Natural killer cell (primary cell): ENCODE data around the gene BCL2L13. TPM values are rescaled to one million over a fixed set of nuclear protein-coding genes. Genes with fewer than 3 reads are reported as not detected.

Source experiments
- ATAC-seq, 3 donors: fragments of 150-1000 bp in 2 of 3; fragments of 200-7000 bp in 1 of 3; cut with Tn5 transposase; 1 replicate in 1 of 3; 2 replicates in 2 of 3; pipeline ENCODE4 v1.10.0; 2021; ENCODE audit warnings: mild to moderate bottlenecking in 2 of 3, moderate library complexity in 2 of 3
- DNase-seq, 2 donors: peaks; one replicate each; pipeline versions ENCODE4 v3.0.0 to v3.0.0-alpha.2; 2013 to 2021; ENCODE audit warnings: mixed read lengths in 1 of 2
- H3K27ac ChIP-seq: one replicate; pipeline ENCODE4 v1.5.1; 2013; ENCODE audit warnings: mild to moderate bottlenecking, low read length
- H3K27me3 ChIP-seq: one replicate; pipeline ENCODE4 v1.6.1; 2013; ENCODE audit warnings: low read length; ENCODE audit not compliant: control insufficient read depth, insufficient read depth
- H3K36me3 ChIP-seq: one replicate; pipeline ENCODE4 v1.6.1; 2013; ENCODE audit warnings: low read length; ENCODE audit not compliant: control insufficient read depth, insufficient read depth
- H3K4me1 ChIP-seq: one replicate; pipeline ENCODE4 v1.6.1; 2013; ENCODE audit warnings: low read length; ENCODE audit not compliant: control insufficient read depth, insufficient read depth
- H3K4me3 ChIP-seq: one replicate; pipeline ENCODE4 v1.5.1; 2013; ENCODE audit warnings: low read length
- H3K9me3 ChIP-seq: one replicate; pipeline ENCODE4 v1.6.1; 2013; ENCODE audit warnings: low read length; ENCODE audit not compliant: control insufficient read depth, insufficient read depth
- H3K27ac Mint-ChIP-seq, 2 donors: one replicate each; pipeline ENCODE4 v1.8.0; 2022; ENCODE audit warnings: mild to moderate bottlenecking in 2 of 2, mixed read lengths in 2 of 2, moderate library complexity in 1 of 2
- H3K27me3 Mint-ChIP-seq, 2 donors: one replicate each; pipeline ENCODE4 v1.8.0; 2022; ENCODE audit warnings: low read depth in 2 of 2, mixed read lengths in 2 of 2
- H3K36me3 Mint-ChIP-seq: one replicate; pipeline ENCODE4 v1.8.0; 2022; ENCODE audit warnings: mixed read lengths
- H3K4me1 Mint-ChIP-seq, 2 donors: one replicate each; pipeline ENCODE4 v1.8.0; 2022; ENCODE audit warnings: mixed read lengths in 2 of 2
- H3K4me3 Mint-ChIP-seq: one replicate; pipeline ENCODE4 v1.8.0; 2022; ENCODE audit warnings: mild to moderate bottlenecking, moderate library complexity, mixed read lengths
- H3K9me3 Mint-ChIP-seq, 2 donors: one replicate each; pipeline ENCODE4 v1.8.0; 2022; ENCODE audit warnings: mixed read lengths in 2 of 2
- CTCF ChIP-seq: fragments of 200-600 bp; IDR thresholded peaks from one replicate; pipeline ENCODE4 v1.8.0; 2022; ENCODE audit warnings: antibody characterized with exemption
- WGBS: methylation state at CpG from one replicate; pipeline ENCODE4 v1.1.7; 2013; ENCODE audit warnings: missing lambda C conversion rate; ENCODE audit not compliant: insufficient coverage; 5-methylcytosine and 5-hydroxymethylcytosine counted together
- intact Hi-C: fragments of 100-400 bp; cut with micrococcal nuclease; formaldehyde crosslinking; loops from one replicate; pipeline ENCODE4 v1.14.2; 2022
- total RNA-seq, 4 donors: library from RNA; stranded (reverse); fragments of 120-200 nt in 1 of 4; gene quantifications; one replicate each; pipeline versions ENCODE4 v1.2.3 to v1.2.4, GENCODE V29; 2013 to 2022

Gene BCL2L13
- total RNA-seq, 3 donors from 2014 or later (not counting 1 experiment from before 2014, with no cell fraction given): 19.1 to 28.7 (median 23.3) TPM

- Mint-ChIP-seq H3K9me3 (no peaks in the 10 kb centered on the region), H3K4me3 (peak overlapping the region; percentile 98), H3K27ac (peak overlapping the region; percentile 98 to 99), H3K36me3 (no peaks in the 10 kb centered on the region), H3K27me3 (no peaks in the 10 kb centered on the region), H3K4me1 (peaks cover 67 to 70% of the 10 kb centered on the region in 2 donors)
- Histone ChIP-seq H3K27ac (peak overlapping the region; percentile 99), H3K27me3 (no peaks in the 10 kb centered on the region), H3K9me3 (no peaks in the 10 kb centered on the region), H3K36me3 (no peaks in the 10 kb centered on the region), H3K4me1 (peaks cover 83% of the 10 kb centered on the region), H3K4me3 (no peak overlapping the region)
- intact Hi-C loops: loop anchor here (10.0 kb wide), 1 partner anchor 694 kb away; the partner anchor contains the start of gene IL17RA
- ATAC-seq (no peak), DNase-seq (no peak)
- no peak for TF ChIP-seq CTCF
- WGBS: 94% methylated on average over 21 of the region's 23 CpGs
These were observed 139.9 kb downstream of the BCL2L13 start for GRCh38 chr22:17778412-17778976.

- no peak for ATAC-seq
- Mint-ChIP-seq H3K36me3 (no peaks in the 10 kb centered on the region), H3K27ac (peak overlapping the region; percentile 98 to 99), H3K9me3 (no peaks in the 10 kb centered on the region), H3K27me3 (no peaks in the 10 kb centered on the region), H3K4me1 (peaks cover 65 to 68% of the 10 kb centered on the region in 2 donors), H3K4me3 (peak overlapping the region; percentile 98)
- Histone ChIP-seq H3K27me3 (no peaks in the 10 kb centered on the region), H3K4me1 (peaks cover 79% of the 10 kb centered on the region), H3K4me3 (no peak overlapping the region), H3K9me3 (no peaks in the 10 kb centered on the region), H3K36me3 (no peaks in the 10 kb centered on the region), H3K27ac (no peak overlapping the region)
- WGBS: 66% methylated on average over 27 of the region's 27 CpGs
- no peak for TF ChIP-seq CTCF
- intact Hi-C loops: loop anchor here (10.0 kb wide), 1 partner anchor 695 kb away; the partner anchor contains the start of gene IL17RA
- no peak for DNase-seq
These were observed 140.9 kb downstream of the BCL2L13 start for GRCh38 chr22:17779286-17780115.

GRCh38 chr22:17780116-17780740 lies 141.7 kb downstream of the BCL2L13 start:
- no peaks in the 10 kb centered on the region for H3K36me3 Mint-ChIP-seq
- DNase-seq (peak in 1 of 2 donors; percentile 34), ATAC-seq (no peak)
- Histone ChIP-seq H3K27ac (no peak overlapping the region), H3K4me1 (peaks cover 77% of the 10 kb centered on the region), H3K9me3 (no peaks in the 10 kb centered on the region), H3K36me3 (no peaks in the 10 kb centered on the region), H3K27me3 (no peaks in the 10 kb centered on the region), H3K4me3 (no peak overlapping the region)
- no peaks in the 10 kb centered on the region for H3K27me3 Mint-ChIP-seq
- no peaks in the 10 kb centered on the region for H3K9me3 Mint-ChIP-seq
- peaks cover 62 to 65% of the 10 kb centered on the region in 2 donors for H3K4me1 Mint-ChIP-seq
- intact Hi-C loops: no loop called here
- peak overlapping the region; percentile 98 to 99 for H3K27ac Mint-ChIP-seq
- TF ChIP-seq CTCF: no peak
- H3K4me3 Mint-ChIP-seq: no peak overlapping the region
- 65% methylated on average over 19 of the region's 19 CpGs for WGBS

Other genes starting within 250 kb of the BCL2L13 start
- gene SLC25A18, start 75.3 kb upstream of the BCL2L13 start, total RNA-seq: not detected
- gene ATP6V1E1, start 10.0 kb upstream of the BCL2L13 start, total RNA-seq: 10 to 100 TPM; 75.8 to 79.8 (median 76.4) TPM
- 10 to 100 TPM; 40.9 to 42.4 (median 42.3) TPM for gene BID, start 135.7 kb downstream of the BCL2L13 start, total RNA-seq